Adipocyte (in vitro differentiated cells): ENCODE results near the gene SLC2A2.

Experiments
- DNase-seq: peaks from one replicate; pipeline ENCODE4 v3.0.0-alpha.2; 2015; ENCODE audit warnings: low read depth
- H3K27me3 ChIP-seq: replicated peaks from 2 replicates; pipeline ENCODE4 v1.7.0; 2013; ENCODE audit warnings: mild to moderate bottlenecking, low read length, moderate library complexity; ENCODE audit not compliant: control insufficient read depth, insufficient read depth
- H3K36me3 ChIP-seq: 2 replicates; pipeline ENCODE4 v1.7.0; 2013; ENCODE audit warnings: low read length, mild to moderate bottlenecking, moderate library complexity; ENCODE audit not compliant: control insufficient read depth, insufficient read depth, severe bottlenecking
- H3K4me1 ChIP-seq: 2 replicates; pipeline ENCODE4 v1.7.0; 2013; ENCODE audit warnings: mild to moderate bottlenecking, low read length, moderate library complexity; ENCODE audit not compliant: control insufficient read depth, insufficient read depth
- H3K4me3 ChIP-seq: 2 replicates; pipeline ENCODE4 v1.7.0; 2013; ENCODE audit warnings: mild to moderate bottlenecking, low read length, moderate library complexity
- H3K9ac ChIP-seq: 2 replicates; pipeline ENCODE4 v1.7.0; 2013; ENCODE audit warnings: mild to moderate bottlenecking, low read length, moderate library complexity
- H3K9me3 ChIP-seq: 2 replicates; pipeline ENCODE4 v1.7.0; 2013; ENCODE audit warnings: mild to moderate bottlenecking, low read length, moderate library complexity; ENCODE audit not compliant: control insufficient read depth

SLC2A2 gene

GRCh38 chr3:171028025-171028778 lies 1.7 kb upstream of the SLC2A2 start:
- DNase-seq = peak; percentile 81

DNA sequence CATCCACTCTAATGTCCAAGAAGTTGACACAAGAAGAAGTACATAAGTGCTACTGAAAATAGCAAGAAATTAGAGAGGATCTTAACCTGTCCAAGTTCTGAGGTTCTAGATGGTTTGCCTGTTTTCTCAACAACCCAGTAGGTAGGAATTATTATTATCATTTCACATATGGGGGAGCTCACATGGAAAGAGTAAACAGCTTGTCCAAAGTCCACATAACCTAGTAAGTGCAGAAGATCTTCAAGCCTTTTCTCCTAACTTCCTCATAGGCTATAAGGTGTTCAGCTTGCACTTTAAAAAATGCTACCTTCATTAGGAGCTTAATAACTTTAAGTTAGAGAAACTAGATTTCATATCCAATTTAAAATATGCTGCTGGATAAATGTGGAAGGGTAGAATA lies 3.0 kb downstream of the SLC2A2 start:
- no peak overlapping the region for H3K4me3 ChIP-seq
- no peaks in the 10 kb centered on the region for H3K36me3 ChIP-seq
- no peak overlapping the region for H3K9ac ChIP-seq
- H3K4me1 ChIP-seq = peaks cover 9% of the 10 kb centered on the region
- DNase-seq = no peak
- H3K27me3 ChIP-seq = no peaks in the 10 kb centered on the region
- no peaks in the 10 kb centered on the region for H3K9me3 ChIP-seq

More at GRCh38 chr3:171028025-171028778, 1.7 kb upstream of the SLC2A2 start:
- peak overlapping the region; percentile 76 for H3K4me3 ChIP-seq
- H3K36me3 ChIP-seq = no peaks in the 10 kb centered on the region
- no peaks in the 10 kb centered on the region for H3K27me3 ChIP-seq
- H3K4me1 ChIP-seq = peaks cover 20% of the 10 kb centered on the region
- H3K9ac ChIP-seq = peak overlapping the region; percentile 71
- no peaks in the 10 kb centered on the region for H3K9me3 ChIP-seq

- no peak overlapping the region for H3K4me3 ChIP-seq
These were observed 5.1 kb downstream of the SLC2A2 start for GRCh38 chr3:171021377-171021776.

GRCh38 chr3:171018156-171018935 lies 8.2 kb downstream of the SLC2A2 start:
- Histone ChIP-seq H3K27me3 (no peaks in the 10 kb centered on the region), H3K4me3 (no peak overlapping the region), H3K9me3 (no peaks in the 10 kb centered on the region), H3K36me3 (no peaks in the 10 kb centered on the region), H3K9ac (no peak overlapping the region), H3K4me1 (peaks cover 14% of the 10 kb centered on the region)
- DNase-seq = peak; percentile 27

More at GRCh38 chr3:171021377-171021776, 5.1 kb downstream of the SLC2A2 start:
- no peaks in the 10 kb centered on the region for H3K27me3 ChIP-seq
- no peak overlapping the region for H3K9ac ChIP-seq
- H3K9me3 ChIP-seq = no peaks in the 10 kb centered on the region
- H3K36me3 ChIP-seq = no peaks in the 10 kb centered on the region
- H3K4me1 ChIP-seq = peaks cover 4% of the 10 kb centered on the region
- no peak for DNase-seq

- no peak for DNase-seq
- H3K36me3 ChIP-seq = no peaks in the 10 kb centered on the region
- H3K27me3 ChIP-seq = no peaks in the 10 kb centered on the region
- peaks cover 17% of the 10 kb centered on the region for H3K4me1 ChIP-seq
- no peak overlapping the region for H3K4me3 ChIP-seq
- H3K9me3 ChIP-seq = no peaks in the 10 kb centered on the region
- no peak overlapping the region for H3K9ac ChIP-seq
These were observed 12.4 kb downstream of the SLC2A2 start for GRCh38 chr3:171013822-171014748.

GRCh38 chr3:171011873-171012336 lies 14.6 kb downstream of the SLC2A2 start:
- H3K9me3 ChIP-seq = no peaks in the 10 kb centered on the region
- no peak overlapping the region for H3K4me3 ChIP-seq
- H3K9ac ChIP-seq = no peak overlapping the region
- H3K36me3 ChIP-seq = no peaks in the 10 kb centered on the region
- no peak for DNase-seq
- peaks cover 14% of the 10 kb centered on the region for H3K4me1 ChIP-seq
- no peaks in the 10 kb centered on the region for H3K27me3 ChIP-seq

- H3K9ac ChIP-seq = no peak overlapping the region
- peaks cover 14% of the 10 kb centered on the region for H3K4me1 ChIP-seq
- no peaks in the 10 kb centered on the region for H3K27me3 ChIP-seq
- no peaks in the 10 kb centered on the region for H3K36me3 ChIP-seq
- H3K4me3 ChIP-seq = no peak overlapping the region
- no peak for DNase-seq
- no peaks in the 10 kb centered on the region for H3K9me3 ChIP-seq
These were observed 15.2 kb downstream of the SLC2A2 start for GRCh38 chr3:171011109-171011872.

- no peaks in the 10 kb centered on the region for H3K36me3 ChIP-seq
- H3K4me3 ChIP-seq = no peak overlapping the region
- H3K27me3 ChIP-seq = no peaks in the 10 kb centered on the region
- H3K4me1 ChIP-seq = peaks cover 14% of the 10 kb centered on the region
- H3K9ac ChIP-seq = no peak overlapping the region
- no peak for DNase-seq
- no peaks in the 10 kb centered on the region for H3K9me3 ChIP-seq
These were observed 19.2 kb downstream of the SLC2A2 start for GRCh38 chr3:171007316-171007715.

GRCh38 chr3:171005648-171006047 lies 20.9 kb downstream of the SLC2A2 start:
- peaks cover 16% of the 10 kb centered on the region for H3K4me1 ChIP-seq
- no peak overlapping the region for H3K9ac ChIP-seq
- H3K9me3 ChIP-seq = no peaks in the 10 kb centered on the region
- H3K4me3 ChIP-seq = no peak overlapping the region
- H3K36me3 ChIP-seq = no peaks in the 10 kb centered on the region
- no peaks in the 10 kb centered on the region for H3K27me3 ChIP-seq
- DNase-seq = peak; percentile 65

GRCh38 chr3:171001957-171002694 lies 24.4 kb downstream of the SLC2A2 start:
- H3K36me3 ChIP-seq = no peaks in the 10 kb centered on the region
- peak; percentile 56 for DNase-seq

More at GRCh38 chr3:171001957-171002694, 24.4 kb downstream of the SLC2A2 start:
- Histone ChIP-seq H3K9ac (no peak overlapping the region), H3K4me3 (no peak overlapping the region), H3K27me3 (no peaks in the 10 kb centered on the region), H3K9me3 (no peaks in the 10 kb centered on the region), H3K4me1 (peaks cover 44% of the 10 kb centered on the region)
